Bronchial smooth muscle cell (primary cell): ENCODE data around the gene COX5B. TPM values are rescaled to one million over a fixed set of nuclear protein-coding genes. Genes with fewer than 3 reads are reported as not detected.

Experiments
- total RNA-seq: library from RNA; depleted of rRNA; stranded (reverse); fragments of >200 nt; gene quantifications from 2 replicates; pipeline ENCODE4 v1.2.1, GENCODE V29; 2014

COX5B gene, protein sequence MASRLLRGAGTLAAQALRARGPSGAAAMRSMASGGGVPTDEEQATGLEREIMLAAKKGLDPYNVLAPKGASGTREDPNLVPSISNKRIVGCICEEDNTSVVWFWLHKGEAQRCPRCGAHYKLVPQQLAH
- total RNA-seq = 317 and 549 TPM in 2 replicates

DNA sequence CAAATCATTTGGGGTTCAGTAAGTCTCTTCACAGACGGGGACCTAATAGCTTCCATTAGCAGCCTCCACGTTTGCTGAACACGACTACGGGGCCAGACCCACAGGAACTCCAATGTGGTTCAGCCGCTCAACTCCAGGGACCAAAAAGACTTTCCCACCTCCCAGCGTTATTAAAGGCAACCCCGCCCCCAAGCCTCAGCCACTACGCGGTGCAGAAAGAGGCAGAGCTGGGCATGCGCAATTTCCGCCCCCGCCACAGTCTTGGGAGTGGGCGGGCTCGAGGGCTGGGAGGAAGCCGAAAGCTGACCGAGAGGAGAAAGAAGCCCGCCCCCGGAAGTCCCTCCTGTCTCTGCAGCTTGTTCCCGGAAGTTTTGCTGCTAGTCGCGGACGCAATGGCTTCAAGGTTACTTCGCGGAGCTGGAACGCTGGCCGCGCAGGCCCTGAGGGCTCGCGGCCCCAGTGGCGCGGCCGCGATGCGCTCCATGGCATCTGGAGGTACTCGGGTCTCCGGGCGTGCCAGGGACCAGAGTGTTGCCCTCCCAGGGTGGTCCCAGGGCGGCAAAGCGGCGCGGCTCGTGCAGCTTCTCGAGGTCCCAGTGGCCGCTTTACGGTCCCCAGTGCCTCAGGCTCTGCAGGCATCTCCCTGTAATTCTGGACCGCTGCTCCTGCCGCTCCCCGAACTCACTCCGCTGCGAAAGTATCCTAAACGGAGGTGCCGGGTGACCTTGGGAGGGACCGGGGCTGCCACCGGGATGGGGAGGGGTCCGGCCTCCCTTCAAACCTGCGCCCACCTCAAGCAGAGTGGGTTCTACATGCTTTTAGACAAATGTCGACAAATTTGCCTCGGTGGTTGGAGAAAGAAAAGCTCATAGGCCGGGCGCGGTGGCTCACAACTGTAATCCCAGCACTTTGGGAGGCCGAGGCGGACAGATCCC lies at the start of gene COX5B:
Gene COX5B (plus strand): TSS at position 368 of the 935 bp plus-strand sequence. CDS start 25 bp downstream, at position 393.

DNA sequence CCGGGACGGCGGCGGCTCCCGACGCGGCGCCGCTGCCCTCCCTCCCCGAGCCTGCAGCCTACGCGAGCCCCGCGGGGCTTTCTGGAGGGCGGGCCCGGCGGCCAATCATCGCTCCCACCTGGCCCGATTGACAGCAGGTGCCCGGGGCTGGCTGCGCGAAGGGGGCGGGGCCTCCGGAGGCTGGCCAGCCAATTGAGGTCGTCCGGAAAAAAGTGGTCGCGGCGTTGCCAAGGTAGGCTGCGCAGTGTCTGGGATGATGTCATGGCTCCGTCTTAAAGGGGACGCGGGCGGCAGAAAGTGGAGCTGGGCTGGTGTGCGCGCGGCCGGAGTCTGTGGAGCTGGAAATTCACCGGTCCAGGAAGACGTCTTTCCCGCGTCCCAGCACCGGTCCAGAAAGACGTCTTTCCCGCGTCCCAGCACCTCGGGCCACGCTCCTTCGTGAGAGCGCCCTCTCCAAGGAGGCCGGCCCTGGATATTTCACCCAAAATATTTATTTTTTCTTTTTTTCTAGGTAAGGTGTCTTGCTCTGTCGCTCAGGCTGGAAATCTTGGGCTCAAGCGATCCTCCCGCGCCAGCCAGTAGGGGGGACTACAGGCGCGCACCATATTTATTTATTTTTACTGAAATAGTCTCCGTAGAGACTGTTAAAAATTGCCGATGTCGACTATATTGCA lies 18.2 kb downstream of the COX5B start, which contains the start of gene ACTR1B:
Gene ACTR1B (minus strand): TSS at position 83 of the 674 bp plus-strand sequence. CDS start 154 bp downstream, outside the sequence.

DNA sequence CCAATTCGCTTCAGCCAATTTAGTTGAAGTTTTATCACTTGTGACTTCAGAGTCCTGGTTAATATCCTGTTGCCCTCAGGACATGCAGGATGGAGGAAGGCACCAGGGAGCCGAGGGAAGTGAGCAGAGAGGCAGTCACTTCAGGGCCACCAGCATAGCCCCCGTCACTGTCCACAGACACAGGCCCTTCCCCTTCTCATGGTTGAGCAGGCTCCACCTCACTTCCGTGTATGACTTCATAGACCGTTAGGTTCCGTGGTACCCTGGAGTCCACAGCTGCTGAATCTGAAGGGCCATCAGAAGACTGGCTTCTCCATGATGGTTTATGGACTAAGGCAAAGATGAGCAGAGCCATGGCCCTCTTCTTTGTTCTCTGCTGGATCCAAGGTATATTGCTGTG lies 23.6 kb downstream of the COX5B start, which contains the start of gene C2orf92:
Gene C2orf92 (plus strand): TSS at position 266 of the 400 bp plus-strand sequence. CDS start 76 bp downstream, at position 342.

Other genes starting within 250 kb of the COX5B start
- 21.1 and 26.3 TPM in 2 replicates for gene ANKRD36B, start 56.2 kb upstream of the COX5B start, total RNA-seq
- 59.7 and 64.8 TPM in 2 replicates for gene ACTR1B, start 18.0 kb downstream of the COX5B start, total RNA-seq
- 1.4 TPM in 2 replicates for gene C2orf92, start 23.7 kb downstream of the COX5B start, total RNA-seq
- 0.09 and 0.16 TPM in 2 replicates for gene ZAP70, start 67.5 kb downstream of the COX5B start, total RNA-seq